Upper lobe of right lung (tissue), 1 donor: ENCODE results near the gene ZNF277. TPM values are rescaled to one million over a fixed set of nuclear protein-coding genes. Genes with fewer than 3 reads are reported as not detected.

Experiments used
- ATAC-seq: fragments of 200-7000 bp; cut with Tn5 transposase; one replicate; pipeline ENCODE4 v1.9.1; 2020; ENCODE audit warnings: mild to moderate bottlenecking, moderate library complexity
- DNase-seq: peaks from one replicate; pipeline ENCODE4 v3.0.0-alpha.2; 2020
- H3K27ac ChIP-seq: fragments of 200-600 bp; one replicate; pipeline ENCODE4 v1.8.0; 2022
- H3K27me3 ChIP-seq: fragments of 200-600 bp; one replicate; pipeline ENCODE4 v1.8.0; 2022; ENCODE audit warnings: mild to moderate bottlenecking
- H3K36me3 ChIP-seq: fragments of 200-600 bp; one replicate; pipeline ENCODE4 v1.8.0; 2022
- H3K4me1 ChIP-seq: fragments of 200-600 bp; one replicate; pipeline ENCODE4 v1.8.0; 2022
- H3K4me3 ChIP-seq: fragments of 200-600 bp; one replicate; pipeline ENCODE4 v1.8.0; 2022; ENCODE audit warnings: mild to moderate bottlenecking
- H3K9me3 ChIP-seq: fragments of 200-600 bp; one replicate; pipeline ENCODE4 v1.8.0; 2022
- CTCF ChIP-seq: fragments of 200-600 bp; IDR thresholded peaks from one replicate; pipeline ENCODE4 v1.8.0; 2022; ENCODE audit warnings: antibody characterized with exemption
- intact Hi-C: fragments of 100-400 bp; cut with DNase I; formaldehyde crosslinking; loops from one replicate; pipeline ENCODE4 v1.11.0; 2022
- total RNA-seq: library from RNA; stranded (reverse); fragmentation: NEBNext Ultra II Directional; extraction: Animal tissue kit (Norgen Biotek cat#: 25700); gene quantifications from one replicate; pipeline ENCODE4 v1.2.1, GENCODE V29; 2021
- donor health status: DM: no; HTN: yes; CAD: no; lungs with severe emphysema.

The ZNF277 gene
- total RNA-seq, 1 donor from 2014 or later, result 31.0 TPM

- DNase-seq, result no peak
- no peak for TF ChIP-seq CTCF
- H3K4me3 ChIP-seq, result no peak overlapping the region
These were observed 165.6 kb downstream of the ZNF277 start for GRCh38 chr7:112372101-112372500.

GRCh38 chr7:112377593-112377992 lies 171.1 kb downstream of the ZNF277 start:
- Histone ChIP-seq H3K9me3 (no peaks in the 10 kb centered on the region), H3K27me3 (no peaks in the 10 kb centered on the region), H3K4me3 (no peak overlapping the region), H3K27ac (no peak overlapping the region), H3K36me3 (no peaks in the 10 kb centered on the region), H3K4me1 (no peaks in the 10 kb centered on the region)
- DNase-seq (no peak), ATAC-seq (no peak)
- intact Hi-C loops, result no loop called here
- no peak for TF ChIP-seq CTCF

More at GRCh38 chr7:112372101-112372500, 165.6 kb downstream of the ZNF277 start:
- Histone ChIP-seq H3K36me3 (no peaks in the 10 kb centered on the region), H3K4me1 (no peaks in the 10 kb centered on the region), H3K9me3 (no peaks in the 10 kb centered on the region), H3K27ac (no peak overlapping the region), H3K27me3 (no peaks in the 10 kb centered on the region)
- no peak for ATAC-seq
- intact Hi-C loops, result no loop called here

GRCh38 chr7:112381311-112382091 lies 175.0 kb downstream of the ZNF277 start:
- no peak for TF ChIP-seq CTCF

GRCh38 chr7:112383671-112384417 lies 177.3 kb downstream of the ZNF277 start:
- Histone ChIP-seq H3K9me3 (no peaks in the 10 kb centered on the region), H3K36me3 (no peaks in the 10 kb centered on the region), H3K4me1 (no peaks in the 10 kb centered on the region), H3K27ac (no peak overlapping the region), H3K4me3 (no peak overlapping the region), H3K27me3 (no peaks in the 10 kb centered on the region)
- peak; percentile 10 for TF ChIP-seq CTCF
- DNase-seq (no peak), ATAC-seq (peak; percentile 55)
- intact Hi-C loops, result no loop called here

More at GRCh38 chr7:112381311-112382091, 175.0 kb downstream of the ZNF277 start:
- Histone ChIP-seq H3K27ac (no peak overlapping the region), H3K27me3 (no peaks in the 10 kb centered on the region), H3K9me3 (no peaks in the 10 kb centered on the region), H3K36me3 (no peaks in the 10 kb centered on the region), H3K4me3 (no peak overlapping the region), H3K4me1 (no peaks in the 10 kb centered on the region)
- ATAC-seq, result no peak
- intact Hi-C loops, result no loop called here
- no peak for DNase-seq

- DNase-seq (no peak), ATAC-seq (no peak)
- H3K36me3 ChIP-seq, result no peaks in the 10 kb centered on the region
- H3K4me1 ChIP-seq, result no peaks in the 10 kb centered on the region
- no peaks in the 10 kb centered on the region for H3K27me3 ChIP-seq
- intact Hi-C loops, result no loop called here
- H3K4me3 ChIP-seq, result no peak overlapping the region
- no peak overlapping the region for H3K27ac ChIP-seq
- no peaks in the 10 kb centered on the region for H3K9me3 ChIP-seq
- TF ChIP-seq CTCF, result no peak
These were observed 179.0 kb downstream of the ZNF277 start for GRCh38 chr7:112385516-112385915.
